Smooth muscle cell (in vitro differentiated cells): Measurements from ENCODE around the gene CREB5. TPM values are rescaled to one million over a fixed set of nuclear protein-coding genes. Genes with fewer than 3 reads are reported as not detected.

Experiments
- DNase-seq: peaks from one replicate; lab custom pipeline; 2025; ENCODE audit not compliant: unreplicated experiment; lab: John Stamatoyannopoulos, UW
- H2AFZ ChIP-seq: fragments of 200-600 bp; sonication (generic); 2 replicates; pipeline ENCODE4 v1.6.0; 2016; ENCODE audit warnings: antibody characterized with exemption, low read depth, mild to moderate bottlenecking
- H3F3A ChIP-seq: fragments of 200-600 bp; sonication (generic); 2 replicates; pipeline ENCODE4 v1.6.0; 2017; ENCODE audit warnings: antibody characterized with exemption, low read depth
- H3K27ac ChIP-seq: fragments of 200-600 bp; sonication (generic); 2 replicates; pipeline ENCODE4 v1.5.1; 2016; ENCODE audit warnings: low read depth, mild to moderate bottlenecking
- H3K27me3 ChIP-seq: fragments of 200-600 bp; sonication (generic); 2 replicates; pipeline ENCODE4 v1.6.1; 2016; ENCODE audit warnings: low read depth, mild to moderate bottlenecking
- H3K36me3 ChIP-seq: fragments of 200-600 bp; sonication (generic); 2 replicates; pipeline ENCODE4 v1.5.1; 2016; ENCODE audit warnings: low read depth
- H3K4me1 ChIP-seq: fragments of 200-600 bp; sonication (generic); 2 replicates; pipeline ENCODE4 v1.5.1; 2016; ENCODE audit warnings: low read depth
- H3K4me2 ChIP-seq: fragments of 200-600 bp; sonication (generic); 2 replicates; pipeline ENCODE4 v1.6.0; 2016; ENCODE audit warnings: mild to moderate bottlenecking
- H3K4me3 ChIP-seq: fragments of 200-600 bp; sonication (generic); 2 replicates; pipeline ENCODE4 v1.5.1; 2016; ENCODE audit warnings: mild to moderate bottlenecking
- H3K79me2 ChIP-seq: fragments of 200-600 bp; sonication (generic); 2 replicates; pipeline ENCODE4 v1.6.0; 2016; ENCODE audit warnings: low read depth, mild to moderate bottlenecking
- H3K9ac ChIP-seq: fragments of 200-600 bp; sonication (generic); 2 replicates; pipeline ENCODE4 v1.6.0; 2016; ENCODE audit warnings: low read depth
- H3K9me3 ChIP-seq: fragments of 200-600 bp; sonication (generic); replicated peaks from 2 replicates; pipeline ENCODE4 v1.5.1; 2016; ENCODE audit warnings: low read depth
- H4K20me1 ChIP-seq: fragments of 200-600 bp; sonication (generic); 2 replicates; pipeline ENCODE4 v1.6.0; 2016; ENCODE audit warnings: low read depth
- WGBS: methylation state at CpG from one replicate; pipeline ENCODE4 v1.1.7; 2016; ENCODE audit warnings: low lambda C conversion rate; 5-methylcytosine and 5-hydroxymethylcytosine counted together
- polyA plus RNA-seq: library from polyadenylated mRNA; unstranded; fragments of >200 nt; fragmentation: Nextera tagmentation; extraction: Ambion mirVana; gene quantifications from 2 replicates; pipeline ENCODE4 v1.2.1, GENCODE V29; 2016
- total RNA-seq: library from RNA; depleted of rRNA; stranded (reverse); fragments of >200 nt; gene quantifications from 2 replicates; pipeline ENCODE4 v1.2.3, GENCODE V29; 2014
- TF ChIP-seq, protein P1 (sequence below): fragments of 200-600 bp; sonication (generic); IDR thresholded peaks from 2 replicates; pipeline ENCODE4 v1.5.1; 2017; ENCODE audit warnings: borderline replicate concordance, mild to moderate bottlenecking, antibody characterized with exemption; ENCODE audit not compliant: insufficient read depth, poor library complexity, severe bottlenecking

CREB5 gene
- total and polyA plus RNA-seq, 2 experiments from 2014 or later, result 6.2 to 18.2 TPM

DNA sequence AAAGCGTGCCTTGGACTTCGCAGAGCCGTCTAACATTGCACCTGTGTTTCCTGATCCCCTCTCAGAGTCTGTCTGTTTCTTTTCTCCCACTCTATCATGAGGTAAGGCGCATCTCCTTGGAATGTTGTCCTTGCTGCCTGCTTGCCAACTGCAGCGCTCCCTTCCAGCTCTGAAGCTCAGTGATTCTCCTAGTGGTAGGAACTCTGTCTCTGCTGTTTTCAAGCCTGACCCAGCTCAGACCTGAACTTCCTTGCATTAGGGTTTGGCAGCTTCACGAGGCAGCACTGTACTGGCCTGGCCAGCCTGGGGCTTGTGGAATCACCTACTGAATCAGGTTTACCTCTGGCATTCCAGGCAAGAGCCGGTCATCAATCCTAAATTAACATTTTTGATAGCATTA is 123.9 kb downstream of the CREB5 start:
- H3K36me3 ChIP-seq, result no peaks in the 10 kb centered on the region
- no peak overlapping the region for H3K4me2 ChIP-seq
- TF ChIP-seq, protein P1, sequence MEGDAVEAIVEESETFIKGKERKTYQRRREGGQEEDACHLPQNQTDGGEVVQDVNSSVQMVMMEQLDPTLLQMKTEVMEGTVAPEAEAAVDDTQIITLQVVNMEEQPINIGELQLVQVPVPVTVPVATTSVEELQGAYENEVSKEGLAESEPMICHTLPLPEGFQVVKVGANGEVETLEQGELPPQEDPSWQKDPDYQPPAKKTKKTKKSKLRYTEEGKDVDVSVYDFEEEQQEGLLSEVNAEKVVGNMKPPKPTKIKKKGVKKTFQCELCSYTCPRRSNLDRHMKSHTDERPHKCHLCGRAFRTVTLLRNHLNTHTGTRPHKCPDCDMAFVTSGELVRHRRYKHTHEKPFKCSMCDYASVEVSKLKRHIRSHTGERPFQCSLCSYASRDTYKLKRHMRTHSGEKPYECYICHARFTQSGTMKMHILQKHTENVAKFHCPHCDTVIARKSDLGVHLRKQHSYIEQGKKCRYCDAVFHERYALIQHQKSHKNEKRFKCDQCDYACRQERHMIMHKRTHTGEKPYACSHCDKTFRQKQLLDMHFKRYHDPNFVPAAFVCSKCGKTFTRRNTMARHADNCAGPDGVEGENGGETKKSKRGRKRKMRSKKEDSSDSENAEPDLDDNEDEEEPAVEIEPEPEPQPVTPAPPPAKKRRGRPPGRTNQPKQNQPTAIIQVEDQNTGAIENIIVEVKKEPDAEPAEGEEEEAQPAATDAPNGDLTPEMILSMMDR, result peak; percentile 48
- WGBS, result 35% methylated on average over 7 of the region's 7 CpGs
- no peak for DNase-seq
- no peaks in the 10 kb centered on the region for H3K9me3 ChIP-seq
- no peak overlapping the region for H2AFZ ChIP-seq
- no peaks in the 10 kb centered on the region for H3F3A ChIP-seq
- H3K4me1 ChIP-seq, result no peaks in the 10 kb centered on the region
- H3K79me2 ChIP-seq, result no peaks in the 10 kb centered on the region
- no peak overlapping the region for H3K4me3 ChIP-seq
- H4K20me1 ChIP-seq, result no peaks in the 10 kb centered on the region
- peaks cover 3% of the 10 kb centered on the region for H3K27me3 ChIP-seq
- H3K27ac ChIP-seq, result no peak overlapping the region
- no peak overlapping the region for H3K9ac ChIP-seq

- no peaks in the 10 kb centered on the region for H3K79me2 ChIP-seq
- no peaks in the 10 kb centered on the region for H3F3A ChIP-seq
- H3K4me3 ChIP-seq, result no peak overlapping the region
- DNase-seq, result no peak
- no peak overlapping the region for H3K9ac ChIP-seq
- H3K9me3 ChIP-seq, result no peaks in the 10 kb centered on the region
- H2AFZ ChIP-seq, result no peak overlapping the region
- 88% methylated on average over 3 of the region's 3 CpGs for WGBS
- H3K4me1 ChIP-seq, result no peaks in the 10 kb centered on the region
- TF ChIP-seq, protein P1, result no peak
- H4K20me1 ChIP-seq, result no peaks in the 10 kb centered on the region
- peaks cover 3% of the 10 kb centered on the region for H3K27me3 ChIP-seq
- no peak overlapping the region for H3K4me2 ChIP-seq
- H3K36me3 ChIP-seq, result no peaks in the 10 kb centered on the region
- no peak overlapping the region for H3K27ac ChIP-seq
These were observed 127.1 kb downstream of the CREB5 start for GRCh38 chr7:28539289-28539981.

- no peaks in the 10 kb centered on the region for H3K36me3 ChIP-seq
- TF ChIP-seq, protein P1, result no peak
- DNase-seq, result no peak
- H2AFZ ChIP-seq, result no peak overlapping the region
- peaks cover 4% of the 10 kb centered on the region for H3K27me3 ChIP-seq
- H3K27ac ChIP-seq, result no peak overlapping the region
- H3K4me2 ChIP-seq, result peak overlapping the region; percentile 56
- WGBS, result 19% methylated on average over 3 of the region's 3 CpGs
- no peak overlapping the region for H3K4me3 ChIP-seq
- H3K79me2 ChIP-seq, result no peaks in the 10 kb centered on the region
- H3K9ac ChIP-seq, result peak overlapping the region; percentile 29
- no peaks in the 10 kb centered on the region for H3K4me1 ChIP-seq
- H4K20me1 ChIP-seq, result no peaks in the 10 kb centered on the region
- no peaks in the 10 kb centered on the region for H3F3A ChIP-seq
- H3K9me3 ChIP-seq, result no peaks in the 10 kb centered on the region
These were observed 130.1 kb downstream of the CREB5 start for GRCh38 chr7:28542410-28542809.
